Fibroblast of peridontal ligament (primary cell): ENCODE data around the gene RPS25.
"Not testable (repeated sequence)": the region's sequence is repeated elsewhere in the genome, so short reads cannot be mapped to it uniquely, and the experiment has no call there.

Experiments used
- DNase-seq: peaks from one replicate; pipeline ENCODE4 v3.0.0-alpha.2; 2010; ENCODE audit errors: extremely low read depth

RPS25 gene

DNA sequence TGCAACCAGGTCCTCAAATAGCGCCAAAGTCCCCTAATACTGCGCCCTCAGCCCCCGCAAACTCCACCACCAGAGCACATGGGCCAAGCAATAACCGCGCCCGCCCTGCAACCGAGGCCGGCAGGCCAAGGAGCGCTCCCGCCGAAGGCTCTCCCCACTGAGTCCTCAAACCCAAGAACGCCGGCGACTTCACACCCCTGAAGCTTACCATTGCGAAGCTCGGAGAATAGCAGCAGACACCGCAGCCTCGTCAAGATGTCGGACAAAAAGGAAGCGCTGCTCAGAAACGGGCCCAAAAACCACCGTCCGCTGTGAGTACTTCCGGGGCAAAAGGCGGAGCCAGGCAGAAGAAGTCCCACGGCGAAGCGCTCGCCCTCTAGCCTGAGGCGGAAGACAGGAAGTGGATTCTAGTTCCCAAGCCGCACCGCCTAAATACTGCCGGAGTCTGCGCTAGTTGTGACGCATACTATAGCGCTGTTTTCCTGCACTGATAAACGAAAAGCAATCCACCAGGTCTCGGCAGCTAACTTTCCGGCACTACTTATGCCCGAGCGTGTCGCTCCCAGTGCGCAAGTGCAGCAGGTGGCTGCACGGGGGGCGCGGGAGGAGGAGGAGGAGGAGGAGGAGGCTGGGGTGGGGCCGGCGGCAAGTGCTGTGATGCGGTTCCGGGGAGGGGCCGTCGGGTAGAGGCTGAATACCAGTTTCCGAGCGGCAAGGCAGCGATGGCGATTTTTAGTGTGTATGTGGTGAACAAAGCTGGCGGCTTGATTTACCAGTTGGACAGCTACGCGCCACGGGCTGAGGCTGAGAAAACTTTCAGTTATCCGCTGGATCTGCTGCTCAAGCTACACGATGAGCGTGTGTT, at the start of gene RPS25, which contains the start of gene TRAPPC4:
Gene RPS25, minus strand, starts transcription at position 270 of the 865 bp plus-strand sequence. Its CDS starts 59 bp downstream, at position 211.
Gene TRAPPC4, plus strand, starts transcription at position 693 of the 865 bp plus-strand sequence. Its CDS starts 30 bp downstream, at position 723.
- DNase-seq = peak; percentile 94

DNA sequence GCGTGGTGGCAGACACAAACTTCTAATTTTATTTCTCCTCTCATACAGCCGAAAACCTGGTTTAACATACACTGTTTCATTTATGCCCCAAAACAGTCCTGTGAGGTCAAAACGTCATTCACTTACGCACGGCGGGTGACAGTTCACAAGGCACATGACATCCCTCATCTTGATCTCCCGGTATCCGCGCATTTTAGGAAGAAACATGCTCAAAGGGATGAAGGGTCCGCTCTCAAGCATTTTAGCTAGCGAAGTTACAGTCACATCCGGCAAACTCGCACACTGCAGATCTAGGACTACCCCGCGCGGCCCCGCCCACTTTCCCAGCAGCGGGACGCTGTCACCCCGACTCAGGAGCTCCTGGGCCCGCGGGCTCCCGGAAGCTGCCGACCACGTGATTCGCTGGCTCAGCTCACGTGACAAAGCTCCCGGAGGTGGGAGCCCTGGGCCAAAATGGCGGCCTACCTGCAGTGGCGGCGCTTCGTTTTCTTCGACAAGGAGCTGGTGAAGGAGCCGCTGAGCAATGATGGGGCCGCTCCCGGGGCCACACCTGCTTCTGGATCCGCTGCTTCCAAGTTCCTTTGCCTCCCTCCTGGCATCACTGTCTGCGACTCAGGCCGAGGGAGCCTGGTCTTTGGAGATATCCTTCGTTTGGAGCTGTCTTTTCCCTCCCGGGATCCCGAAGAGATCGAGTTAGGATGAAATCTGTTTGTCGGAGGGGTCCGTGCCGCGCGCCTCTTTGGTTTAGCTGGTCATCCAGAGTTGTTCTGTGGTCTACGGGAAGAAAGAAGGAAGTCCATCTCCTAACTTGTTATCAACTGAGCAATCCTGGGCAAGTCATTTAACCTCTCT, 49.5 kb upstream of the RPS25 start, which contains the start of gene VPS11:
Gene VPS11, plus strand, starts transcription at position 448 of the 852 bp plus-strand sequence. Its CDS starts 6 bp downstream, at position 454.
- DNase-seq = peak; percentile 94

DNA sequence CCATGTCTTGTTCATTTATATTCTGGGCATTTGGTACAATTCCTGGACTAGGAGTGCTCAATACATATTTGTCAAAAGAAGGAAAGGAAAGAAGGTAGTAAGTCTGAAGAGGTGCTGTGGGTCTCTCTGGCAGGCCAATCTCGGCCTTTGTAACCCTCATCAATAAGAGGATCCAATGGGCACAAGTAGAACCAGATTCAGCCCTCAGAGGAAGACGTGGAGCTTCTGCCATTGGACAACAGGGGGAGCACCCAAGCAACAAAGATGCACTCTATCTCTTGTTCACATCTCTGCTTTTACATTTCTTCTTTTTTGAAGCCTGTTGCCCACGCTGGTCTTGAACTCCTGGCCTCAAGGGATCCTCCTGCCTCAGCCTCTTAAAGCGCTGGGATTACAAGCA, 47.2 kb upstream of the RPS25 start:
- DNase-seq = peak; percentile 36

DNA sequence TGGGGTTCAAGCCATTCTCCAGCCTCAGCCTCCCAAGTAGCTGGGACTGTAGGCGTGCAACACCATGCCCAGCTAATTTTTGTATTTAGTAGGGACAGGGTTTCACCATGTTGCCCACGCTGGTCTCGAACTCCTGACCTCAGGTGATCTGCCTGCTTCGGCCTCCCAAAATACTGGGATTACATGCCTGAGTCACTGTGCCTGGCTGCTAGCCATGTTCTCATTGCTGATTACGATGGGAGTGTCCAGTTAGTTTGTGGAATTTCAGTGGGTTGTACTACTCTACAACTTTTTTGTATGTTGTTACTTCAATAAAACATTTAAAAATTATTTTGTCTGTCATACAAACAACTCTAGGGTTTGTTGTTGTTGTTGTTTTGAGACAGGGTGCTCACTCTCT, 44.6 kb upstream of the RPS25 start:
- DNase-seq = peak; percentile 81

DNA sequence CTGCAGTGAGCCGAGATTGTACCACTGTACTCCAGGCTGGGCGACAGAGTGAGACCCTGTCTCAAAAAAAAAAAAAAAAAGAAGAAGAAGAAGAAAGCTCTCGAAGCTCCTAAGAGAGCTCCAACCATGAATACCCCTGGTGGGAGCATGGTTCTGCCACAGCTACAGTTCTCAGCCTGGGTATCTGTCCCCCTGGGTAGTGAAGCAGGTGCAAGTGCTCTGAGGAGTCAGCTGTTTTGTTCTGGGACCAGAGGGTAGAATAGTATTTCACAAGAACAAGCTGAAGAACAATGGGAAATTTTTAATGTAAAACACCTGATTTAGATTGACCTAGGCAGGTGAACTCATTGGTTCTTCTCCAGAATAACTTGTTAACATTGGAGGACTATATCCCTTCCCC, 43.1 kb upstream of the RPS25 start:
- DNase-seq = no peak

DNA sequence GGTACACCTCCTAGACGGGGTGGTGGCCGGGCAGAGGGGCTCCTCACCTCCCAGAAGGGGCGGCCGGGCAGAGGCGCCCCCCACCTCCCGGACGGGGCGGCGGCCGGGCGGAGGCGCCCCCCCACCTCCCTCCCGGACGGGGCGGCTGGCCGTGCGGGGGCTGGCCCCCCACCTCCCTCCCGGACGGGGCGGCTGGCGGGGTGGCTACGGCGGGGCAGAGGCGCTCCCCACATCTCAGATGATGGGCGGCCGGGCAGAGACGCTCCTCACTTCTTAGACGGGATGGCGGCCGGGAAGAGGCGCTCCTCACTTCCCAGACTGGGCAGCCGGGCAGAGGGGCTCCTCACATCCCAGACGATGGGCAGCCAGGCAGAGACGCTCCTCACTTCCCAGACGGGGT, 41.0 kb upstream of the RPS25 start:
- not testable (repeated sequence) for DNase-seq

DNA sequence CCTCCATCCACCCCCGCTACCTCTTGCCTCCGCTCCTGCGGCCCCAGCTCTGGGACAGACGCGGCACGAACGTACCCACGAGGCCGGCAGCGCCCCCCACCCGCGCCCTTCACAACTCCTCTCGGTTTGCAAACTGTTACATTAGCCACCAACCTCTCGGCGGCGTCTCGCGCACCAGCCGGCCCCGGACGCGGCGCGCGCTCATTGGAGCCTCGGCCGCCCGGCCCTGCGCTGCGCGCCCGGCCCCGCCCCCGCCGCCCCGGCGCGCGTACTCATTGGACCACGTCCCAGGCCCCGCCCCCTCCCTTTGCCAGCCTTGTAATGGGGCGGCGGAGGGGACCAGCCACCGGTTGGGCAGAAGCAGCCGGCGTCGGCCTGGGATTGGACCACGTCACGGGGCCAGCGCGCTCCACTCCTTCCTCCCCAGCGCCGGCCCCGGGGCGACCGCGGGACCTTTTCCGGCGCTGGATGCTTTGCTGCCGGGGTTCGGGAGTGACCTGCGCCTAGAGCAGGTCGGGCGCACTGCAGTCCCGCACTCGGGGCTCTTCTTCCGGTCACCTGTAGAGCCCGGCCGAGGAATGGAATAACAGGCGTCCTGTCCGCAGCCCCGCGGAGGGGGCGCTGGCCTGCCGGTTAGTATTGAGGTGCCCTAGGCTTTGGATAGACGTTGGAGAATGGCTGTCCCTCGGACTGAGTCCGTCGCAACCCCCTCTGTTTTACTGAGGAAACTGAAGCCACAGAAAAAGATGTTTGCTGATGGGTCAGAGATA, 39.0 kb upstream of the RPS25 start, which contains the start of gene HYOU1:
Gene HYOU1, minus strand, starts transcription at position 206 of the 770 bp plus-strand sequence. CDS start 1,045 bp downstream, outside the sequence.
- DNase-seq = peak; percentile 90

DNA sequence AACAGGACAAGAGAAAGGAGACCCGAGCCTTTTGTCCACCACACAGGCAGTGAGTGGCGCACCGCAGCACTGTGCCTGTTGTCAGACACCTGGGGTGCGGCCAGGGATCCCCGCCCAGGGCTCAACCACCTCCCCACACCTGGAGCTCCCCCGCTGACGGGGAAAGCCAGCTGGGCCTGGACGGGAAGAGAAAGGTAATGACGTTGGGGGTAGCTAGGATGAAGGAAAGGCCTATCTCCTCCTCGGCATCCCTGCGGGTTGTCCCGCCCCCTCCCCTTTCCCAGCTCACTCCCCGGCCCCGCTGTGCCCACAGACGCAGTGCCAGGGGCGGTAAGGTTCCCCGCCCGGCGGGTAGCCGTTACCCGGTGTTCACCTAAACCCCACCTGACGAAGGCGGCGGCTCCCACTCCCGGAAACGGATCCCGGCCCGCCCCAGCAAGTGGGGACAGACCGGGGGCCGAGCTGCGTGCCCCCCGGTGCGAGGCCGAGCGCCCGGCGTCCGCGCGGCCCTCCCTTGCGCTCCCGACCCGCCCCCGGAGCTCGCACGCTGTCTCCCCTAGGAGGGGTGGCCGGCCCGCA, 38.4 kb upstream of the RPS25 start:
- DNase-seq = no peak

DNA sequence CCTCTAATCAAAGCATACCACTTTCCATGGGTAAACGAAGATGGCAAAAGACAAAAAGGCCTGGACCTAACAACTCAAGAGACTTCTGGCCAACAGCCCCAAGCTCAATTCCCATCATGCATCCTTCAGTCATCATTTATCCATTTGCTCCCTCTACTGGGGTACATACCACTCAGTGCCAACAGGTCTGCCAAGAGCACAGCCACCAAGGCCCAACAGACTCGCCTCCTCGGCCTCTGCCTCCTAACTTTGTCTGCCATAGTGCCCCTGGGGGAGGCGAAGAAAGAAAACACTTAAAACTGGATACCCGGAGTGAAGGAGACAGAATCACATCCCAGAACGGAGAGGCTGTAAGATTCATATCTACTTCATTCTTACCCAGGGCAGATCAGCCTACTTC, 37.8 kb upstream of the RPS25 start:
- DNase-seq = peak; percentile 58

DNA sequence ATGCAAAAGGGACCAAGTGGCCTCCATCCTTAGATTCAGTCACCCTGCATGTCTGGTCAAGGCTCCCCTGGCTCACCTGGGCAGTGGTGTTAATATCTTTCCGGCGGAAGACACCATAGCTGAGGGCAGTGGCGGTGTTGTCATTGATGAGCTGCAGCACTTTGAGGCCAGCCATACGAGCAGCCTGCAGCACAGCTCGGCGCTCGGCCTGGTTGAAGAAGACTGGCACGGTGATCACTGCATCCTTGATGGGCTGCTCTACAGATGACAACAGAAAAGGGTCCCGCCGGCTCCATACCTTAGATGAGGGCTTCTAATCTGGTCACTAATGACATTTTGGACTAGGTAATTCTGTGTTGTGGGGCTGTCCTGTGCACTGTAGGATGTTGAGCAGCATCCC, 36.3 kb upstream of the RPS25 start:
- DNase-seq = no peak

DNA sequence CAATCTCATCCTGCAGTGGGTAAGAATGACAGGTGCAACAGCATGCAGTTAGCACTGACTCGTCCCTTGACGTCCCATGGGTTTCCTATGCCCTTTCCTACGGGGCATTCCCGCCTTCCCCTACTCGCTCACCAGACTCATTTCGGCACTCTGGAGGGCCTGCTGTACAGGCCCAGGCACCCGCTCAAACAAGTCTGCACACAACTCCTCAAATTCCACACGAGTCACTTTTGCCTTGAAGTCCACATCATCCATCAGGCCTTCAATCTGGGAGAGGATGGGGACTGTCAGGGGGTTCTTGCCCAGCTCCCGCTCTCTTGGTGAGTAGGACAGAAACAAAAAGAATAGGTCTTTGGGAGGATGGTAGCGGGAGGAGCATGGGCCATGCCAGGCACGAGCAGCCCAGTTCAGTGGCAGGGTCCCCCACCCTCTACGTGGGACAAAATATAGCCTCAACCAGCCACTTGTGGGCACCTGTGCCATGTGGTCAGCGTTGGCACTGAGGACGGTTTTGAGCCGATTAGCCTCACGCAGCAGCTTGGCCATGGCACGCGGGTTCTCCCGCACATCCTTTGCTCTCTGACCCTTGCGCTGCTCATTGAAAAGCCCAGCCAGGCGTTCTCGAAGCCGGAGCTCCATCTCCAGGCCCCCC, 34.1 kb upstream of the RPS25 start:
- no peak for DNase-seq

DNA sequence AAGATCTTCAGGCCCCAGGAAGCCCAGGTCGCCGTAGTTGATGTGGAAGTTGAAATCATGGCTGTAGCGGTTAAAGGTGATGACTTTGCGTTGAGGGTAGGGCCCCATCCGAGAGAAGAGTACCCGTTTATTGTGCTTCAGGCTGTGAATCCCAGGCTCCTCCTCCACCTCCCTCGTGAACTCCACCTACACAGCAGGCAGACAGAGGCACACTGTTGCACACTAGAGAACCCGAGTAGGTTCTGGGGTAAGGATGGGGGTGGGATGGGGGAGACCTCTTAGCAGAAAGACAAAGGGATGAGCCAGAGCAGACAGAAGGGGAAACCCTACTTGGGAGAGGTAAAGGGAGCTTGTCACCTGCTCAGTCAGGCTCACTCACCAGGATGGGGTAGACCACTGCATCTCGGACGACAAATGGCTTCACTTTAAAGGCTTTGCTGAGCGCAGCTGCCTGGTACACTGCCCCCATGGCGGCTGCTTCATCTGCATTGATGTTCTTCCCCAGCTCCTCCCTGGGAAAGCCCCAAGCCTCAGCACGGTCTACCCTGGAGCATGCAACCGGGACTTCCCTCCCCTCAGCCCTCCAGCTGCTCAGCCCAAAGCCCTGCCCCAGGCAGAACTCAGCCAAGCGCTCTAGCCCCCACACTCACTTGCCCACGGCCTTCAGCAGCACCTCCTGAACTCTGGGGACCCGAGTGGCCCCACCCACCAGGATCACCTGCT, 33.5 kb upstream of the RPS25 start:
- no peak for DNase-seq

DNA sequence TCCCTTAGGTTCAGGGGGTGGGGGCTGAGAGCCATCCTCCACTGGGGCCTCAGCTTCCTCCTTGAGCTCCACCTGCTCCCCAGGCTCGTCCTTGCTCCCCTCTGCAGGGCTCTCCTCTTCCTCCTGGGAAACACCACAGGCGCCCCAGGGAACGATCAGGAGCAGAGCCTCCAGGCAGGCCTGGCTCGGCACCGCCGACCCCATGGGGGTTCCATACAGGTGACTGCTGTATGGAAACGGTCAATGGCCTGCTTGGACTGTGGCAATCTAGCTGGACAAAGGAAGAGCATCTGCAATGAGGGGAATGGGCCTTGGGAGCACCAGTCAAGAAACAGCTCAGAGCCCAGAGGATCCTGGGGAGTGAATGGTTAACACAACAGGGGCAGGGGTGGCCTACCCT, 30.9 kb upstream of the RPS25 start:
- DNase-seq = no peak

DNA sequence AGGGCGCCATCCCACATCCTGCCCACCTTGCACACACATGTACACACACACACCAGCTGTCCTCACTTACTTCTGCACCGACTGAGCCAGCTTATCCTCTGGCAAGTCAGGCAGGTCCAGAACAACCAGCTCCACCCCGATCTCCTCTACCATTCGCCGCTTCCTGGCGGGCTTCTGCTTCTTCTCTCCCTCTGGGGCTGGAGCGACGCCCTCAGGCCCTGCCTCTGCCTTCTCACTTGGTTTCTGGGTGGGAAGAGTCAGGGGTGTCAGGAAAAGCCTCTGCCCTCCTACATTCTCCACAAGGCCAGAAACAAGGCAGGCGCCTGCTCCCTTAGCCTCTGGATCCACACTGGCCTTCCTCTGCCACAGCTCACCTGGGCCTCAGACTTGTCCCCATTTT, 30.5 kb upstream of the RPS25 start:
- no peak for DNase-seq

DNA sequence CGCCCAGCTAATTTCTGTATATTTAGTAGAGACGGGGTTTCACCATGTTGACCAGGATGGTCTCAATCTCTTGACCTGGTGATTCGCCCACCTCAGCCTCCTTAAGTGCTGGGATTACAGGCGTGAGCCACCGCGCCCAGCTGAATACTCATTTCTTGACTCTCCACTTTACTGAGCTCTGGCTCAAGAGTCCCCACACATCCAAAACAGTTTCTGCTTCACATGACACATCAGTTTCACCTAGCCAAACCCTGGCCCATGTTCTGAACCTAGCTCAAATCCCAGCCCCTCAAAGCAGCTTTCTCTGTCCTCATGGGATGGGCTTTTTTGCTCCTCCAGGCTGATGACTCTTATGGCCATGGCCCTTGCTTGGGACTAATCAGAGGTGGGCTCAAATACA, 29.1 kb upstream of the RPS25 start:
- DNase-seq = no peak

DNA sequence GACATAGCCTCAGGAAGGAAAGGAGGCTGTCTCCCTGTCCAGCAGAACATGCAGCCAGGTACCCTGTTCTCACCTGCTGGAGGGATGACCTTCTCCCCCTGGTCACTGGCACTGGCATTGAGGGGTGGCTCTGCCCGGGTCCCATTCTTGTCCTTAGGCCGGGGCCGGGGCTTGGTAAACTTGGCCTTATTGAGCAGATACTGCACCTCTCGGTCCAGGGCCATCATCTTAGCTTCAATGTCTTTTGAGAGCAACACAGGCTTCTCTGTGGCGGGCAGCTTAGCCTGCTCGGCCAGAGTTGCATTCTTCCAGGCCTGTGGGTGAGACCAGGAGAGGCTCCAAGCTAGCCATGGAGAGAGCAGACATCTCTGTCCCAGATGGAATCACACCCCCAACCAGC, 28.3 kb upstream of the RPS25 start:
- no peak for DNase-seq

DNA sequence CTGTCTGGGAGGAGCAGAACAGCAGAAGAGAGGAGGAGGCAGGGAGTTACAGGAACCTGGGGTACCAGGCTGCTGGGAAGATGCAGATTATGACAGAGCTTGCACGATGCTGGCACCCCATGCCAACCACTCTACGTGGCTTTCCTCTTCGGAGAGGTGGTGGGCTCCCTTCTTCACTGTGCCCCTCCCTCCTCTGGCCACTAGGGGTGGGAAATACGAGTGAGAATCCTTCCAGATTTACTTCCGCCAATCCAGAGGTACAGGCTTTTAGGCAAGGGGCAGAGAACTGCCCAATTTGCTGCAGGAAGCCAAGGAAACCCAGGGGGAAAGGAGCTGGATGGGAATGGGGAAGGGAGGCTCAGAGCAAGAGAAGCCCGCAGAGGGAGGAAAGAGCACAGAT, 26.6 kb upstream of the RPS25 start:
- DNase-seq = no peak

DNA sequence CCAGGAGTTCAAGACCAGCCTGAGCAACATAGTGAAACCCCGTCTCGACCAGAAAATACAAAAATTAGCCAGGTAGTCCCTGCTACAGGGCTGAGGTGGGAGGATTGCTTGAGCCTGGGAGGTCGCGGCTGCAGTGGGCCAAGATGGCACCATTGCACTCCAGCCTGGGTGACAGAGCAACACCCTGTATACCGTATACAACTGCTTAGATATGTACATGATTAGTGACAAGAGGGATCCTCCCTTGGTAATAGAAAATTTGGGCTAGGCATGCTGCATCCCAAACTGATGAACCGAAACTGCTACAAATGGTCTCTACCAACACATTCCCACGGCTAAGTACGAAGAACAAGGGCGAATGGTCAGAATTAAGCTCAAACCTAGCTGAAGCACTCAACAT, 24.8 kb upstream of the RPS25 start:
- no peak for DNase-seq

DNA sequence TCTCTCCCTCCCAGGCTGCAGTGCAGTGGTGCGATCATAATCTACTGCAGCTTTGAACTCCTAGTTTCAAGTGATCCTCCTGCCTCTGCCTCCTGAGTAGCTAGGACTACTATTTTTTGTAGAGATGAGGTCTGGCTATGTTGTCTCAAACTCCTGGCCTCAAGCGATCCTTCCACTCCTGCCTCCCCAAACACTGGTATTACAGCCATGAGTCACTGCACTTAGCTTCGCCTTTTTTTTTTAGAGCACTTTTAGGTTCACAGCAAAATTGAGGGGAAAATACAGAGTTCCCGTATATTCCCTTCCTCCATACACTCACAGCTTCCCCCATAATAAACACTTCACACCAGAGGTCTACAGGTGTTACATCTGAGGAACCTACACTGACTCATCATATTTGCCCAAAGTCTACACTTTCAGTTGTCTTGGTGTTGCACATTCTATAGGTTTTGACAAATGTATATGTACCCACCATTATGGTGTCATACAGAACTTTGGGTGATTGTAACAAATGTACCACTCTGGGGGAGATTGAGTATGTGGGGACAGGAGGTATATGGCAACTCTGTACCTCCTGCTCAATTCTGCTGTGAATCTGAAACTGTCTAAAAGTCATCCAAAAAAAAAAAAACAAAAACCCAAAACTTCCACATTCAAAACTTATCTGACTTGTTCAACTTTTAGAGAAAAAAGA, 23.8 kb upstream of the RPS25 start:
- DNase-seq = no peak
